Astrocyte (in vitro differentiated cells and primary cell): ENCODE measurements around the gene CLEC2D. TPM values are rescaled to one million over a fixed set of nuclear protein-coding genes. Genes with fewer than 3 reads are reported as not detected.
A peak's percentile ranks its signal among the peaks of the same experiment; 100 is the strongest.
"Not testable (repeated sequence)": the region's sequence is repeated elsewhere in the genome, so short reads cannot be mapped to it uniquely, and the experiment has no call there.

Experiments used
- DNase-seq: peaks from one replicate; pipeline ENCODE4 v3.0.0-alpha.2; 2010; ENCODE audit warnings: low read depth
- FAIRE-seq: peaks from 2 replicates; lab custom pipeline; 2011; peaks lifted over from hg19 to GRCh38; lab: Jason Lieb, UNC
- H2AFZ ChIP-seq: 2 replicates; pipeline ENCODE4 v1.6.0; 2012; ENCODE audit warnings: low read depth, low read length, inconsistent platforms
- H3K27ac ChIP-seq: 2 replicates; pipeline ENCODE4 v1.5.1; 2011; ENCODE audit warnings: low read depth, low read length, inconsistent platforms
- H3K27me3 ChIP-seq: 2 replicates; pipeline ENCODE4 v1.6.0; 2011; ENCODE audit warnings: low read length, inconsistent platforms; ENCODE audit not compliant: insufficient read depth
- H3K36me3 ChIP-seq: 2 replicates; pipeline ENCODE4 v1.5.1; 2011; ENCODE audit warnings: low read length, inconsistent platforms; ENCODE audit not compliant: insufficient read depth
- H3K4me1 ChIP-seq: 2 replicates; pipeline ENCODE4 v1.5.1; 2011; ENCODE audit warnings: low read length, inconsistent platforms; ENCODE audit not compliant: insufficient read depth
- H3K4me2 ChIP-seq: 2 replicates; pipeline ENCODE4 v1.6.0; 2012; ENCODE audit warnings: low read length, inconsistent platforms
- H3K4me3 ChIP-seq: 2 replicates; pipeline ENCODE4 v1.5.1; 2011; ENCODE audit warnings: low read depth, mild to moderate bottlenecking, low read length, inconsistent platforms; ENCODE audit not compliant: insufficient read depth
- H3K79me2 ChIP-seq: 2 replicates; pipeline ENCODE4 v1.6.0; 2012; ENCODE audit warnings: mild to moderate bottlenecking, low read length, inconsistent platforms; ENCODE audit not compliant: insufficient read depth
- H3K9ac ChIP-seq: 2 replicates; pipeline ENCODE4 v1.6.0; 2012; ENCODE audit warnings: mild to moderate bottlenecking, low read length, inconsistent platforms
- H3K9me3 ChIP-seq: 2 replicates; pipeline ENCODE4 v1.5.1; 2012; ENCODE audit warnings: low read depth, mild to moderate bottlenecking, low read length, inconsistent platforms; ENCODE audit not compliant: insufficient read depth
- H4K20me1 ChIP-seq: 2 replicates; pipeline ENCODE4 v1.6.0; 2012; ENCODE audit warnings: low read length, inconsistent platforms; ENCODE audit not compliant: insufficient read depth
- H3K27ac Mint-ChIP-seq: one replicate; pipeline ENCODE4 v1.8.0; 2021; ENCODE audit warnings: mild to moderate bottlenecking, mixed read lengths; ENCODE audit not compliant: unreplicated experiment
- H3K27me3 Mint-ChIP-seq: one replicate; pipeline ENCODE4 v1.8.0; 2021; ENCODE audit warnings: low read depth, mixed read lengths; ENCODE audit not compliant: unreplicated experiment
- H3K36me3 Mint-ChIP-seq: one replicate; pipeline ENCODE4 v1.8.0; 2021; ENCODE audit warnings: low read depth, mixed read lengths; ENCODE audit not compliant: unreplicated experiment
- H3K4me1 Mint-ChIP-seq: one replicate; pipeline ENCODE4 v1.8.0; 2021; ENCODE audit warnings: low read depth, mixed read lengths; ENCODE audit not compliant: unreplicated experiment
- H3K4me3 Mint-ChIP-seq: one replicate; pipeline ENCODE4 v1.8.0; 2021; ENCODE audit warnings: mild to moderate bottlenecking, moderate library complexity, mixed read lengths; ENCODE audit not compliant: unreplicated experiment
- H3K9me3 Mint-ChIP-seq: one replicate; pipeline ENCODE4 v1.8.0; 2021; ENCODE audit warnings: mild to moderate bottlenecking, mixed read lengths; ENCODE audit not compliant: unreplicated experiment
- CTCF ChIP-seq: IDR thresholded peaks from 2 replicates; pipeline ENCODE4 v1.5.1; 2011; ENCODE audit warnings: low read depth, mild to moderate bottlenecking, inconsistent platforms, low read length, moderate library complexity; ENCODE audit not compliant: insufficient read depth
- EZH2 ChIP-seq: IDR thresholded peaks from 2 replicates; pipeline ENCODE4 v1.6.1; 2012; ENCODE audit warnings: mild to moderate bottlenecking, low read length, inconsistent platforms; ENCODE audit not compliant: insufficient read depth
- total RNA-seq: library from RNA; stranded (reverse); gene quantifications from 2 replicates; pipeline ENCODE4 v1.2.1, GENCODE V29; 2021

CLEC2D gene
- total RNA-seq, 1 donor from 2014 or later, result 4.7 TPM

- peak overlapping the region; percentile 51 for H2AFZ ChIP-seq
- Mint-ChIP-seq H3K4me1 (peaks cover 14% of the 10 kb centered on the region), H3K9me3 (no peaks in the 10 kb centered on the region), H3K27ac (peak overlapping the region; percentile 43), H3K36me3 (peaks cover 4% of the 10 kb centered on the region), H3K4me3 (no peak overlapping the region), H3K27me3 (no peaks in the 10 kb centered on the region)
- H3K27ac ChIP-seq, result peak overlapping the region; percentile 38
- H3K36me3 ChIP-seq, result no peaks in the 10 kb centered on the region
- TF ChIP-seq EZH2 (no peak), CTCF (no peak)
- DNase-seq, result peak; percentile 92
- H4K20me1 ChIP-seq, result no peaks in the 10 kb centered on the region
- peak overlapping the region; percentile 48 for H3K9ac ChIP-seq
- peak overlapping the region; percentile 65 for H3K4me2 ChIP-seq
- no peaks in the 10 kb centered on the region for H3K27me3 ChIP-seq
- no peak overlapping the region for H3K4me3 ChIP-seq
- peaks cover 14% of the 10 kb centered on the region for H3K4me1 ChIP-seq
- no peaks in the 10 kb centered on the region for H3K9me3 ChIP-seq
- FAIRE-seq, result peak; percentile 96
- no peaks in the 10 kb centered on the region for H3K79me2 ChIP-seq
Measured at GRCh38 chr12:9673404-9674225, 4.1 kb downstream of the CLEC2D start.

DNA sequence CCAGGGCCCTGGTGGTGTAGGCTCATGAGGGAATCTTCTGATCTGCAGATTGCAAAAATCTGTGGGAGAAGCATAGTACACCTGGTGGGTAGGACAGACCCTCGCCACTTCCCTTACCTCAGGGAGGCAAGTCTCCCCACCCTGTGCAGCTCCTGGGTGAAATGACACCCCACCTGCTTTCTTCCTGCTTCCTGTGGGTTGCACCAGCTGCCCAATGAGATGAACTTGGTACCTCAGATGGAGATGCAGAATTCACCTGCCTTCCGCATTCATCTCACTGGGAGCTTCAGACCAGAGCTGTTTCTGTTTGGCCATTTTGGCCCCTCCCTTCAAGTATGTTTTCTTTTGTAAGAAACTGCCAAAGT, 4.7 kb downstream of the CLEC2D start:
- no peak for DNase-seq
- no peaks in the 10 kb centered on the region for H3K27me3 ChIP-seq
- no peaks in the 10 kb centered on the region for H3K9me3 Mint-ChIP-seq
- TF ChIP-seq CTCF (no peak), EZH2 (no peak)
- peaks cover 14% of the 10 kb centered on the region for H3K4me1 ChIP-seq
- H3K27ac ChIP-seq, result no peak overlapping the region
- H3K9me3 ChIP-seq, result no peaks in the 10 kb centered on the region
- no peaks in the 10 kb centered on the region for H4K20me1 ChIP-seq
- no peaks in the 10 kb centered on the region for H3K36me3 ChIP-seq
- H2AFZ ChIP-seq, result no peak overlapping the region
- H3K79me2 ChIP-seq, result no peaks in the 10 kb centered on the region
- H3K4me2 ChIP-seq, result peak overlapping the region; percentile 65
- H3K27ac Mint-ChIP-seq, result no peak overlapping the region
- FAIRE-seq, result no peak
- H3K4me3 Mint-ChIP-seq, result no peak overlapping the region
- peaks cover 13% of the 10 kb centered on the region for H3K4me1 Mint-ChIP-seq
- H3K27me3 Mint-ChIP-seq, result no peaks in the 10 kb centered on the region
- H3K9ac ChIP-seq, result no peak overlapping the region
- peaks cover 4% of the 10 kb centered on the region for H3K36me3 Mint-ChIP-seq
- H3K4me3 ChIP-seq, result no peak overlapping the region

- peaks cover 10% of the 10 kb centered on the region for H3K36me3 Mint-ChIP-seq
- not testable (repeated sequence) for H3K4me1 Mint-ChIP-seq
Measured at GRCh38 chr12:9682508-9682907, 13.0 kb downstream of the CLEC2D start.

DNA sequence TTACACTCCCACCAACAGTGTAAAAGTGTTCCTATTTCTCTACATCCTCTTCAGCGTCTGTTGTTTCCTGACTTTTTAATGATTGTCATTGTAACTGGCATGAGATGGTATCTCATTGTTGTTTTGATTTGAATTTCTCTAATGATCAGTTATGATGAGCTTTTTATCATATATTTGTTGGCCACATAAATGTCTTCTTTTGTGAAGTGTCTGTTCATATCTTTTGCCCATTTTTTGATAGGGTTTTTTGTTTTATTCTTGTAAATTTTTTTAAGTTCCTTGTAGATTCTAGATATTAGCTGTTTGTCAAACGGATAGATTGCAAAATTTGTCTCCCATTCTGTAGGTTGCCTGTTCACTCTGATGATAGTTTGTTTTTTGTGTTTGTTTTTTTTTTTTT, 13.4 kb downstream of the CLEC2D start:
- H2AFZ ChIP-seq, FAIRE-seq, H3K36me3 ChIP-seq, H3K27ac Mint-ChIP-seq, H3K4me2 ChIP-seq, DNase-seq, H4K20me1 ChIP-seq, H3K27me3 ChIP-seq, H3K27me3 Mint-ChIP-seq, H3K79me2 ChIP-seq, H3K4me1 ChIP-seq, H3K27ac ChIP-seq, H3K4me3 ChIP-seq, H3K4me3 Mint-ChIP-seq, H3K9me3 Mint-ChIP-seq, H3K4me1 Mint-ChIP-seq, H3K9me3 ChIP-seq, H3K9ac ChIP-seq: not testable (repeated sequence)
- H3K36me3 Mint-ChIP-seq, result peaks cover 10% of the 10 kb centered on the region

More at GRCh38 chr12:9682508-9682907, 13.0 kb downstream of the CLEC2D start:
- H4K20me1 ChIP-seq, H3K4me3 Mint-ChIP-seq, H3K9me3 Mint-ChIP-seq, H3K27ac ChIP-seq, H3K4me3 ChIP-seq, DNase-seq, H3K27me3 ChIP-seq, H3K36me3 ChIP-seq, H3K4me2 ChIP-seq, H3K9me3 ChIP-seq, FAIRE-seq, H3K27ac Mint-ChIP-seq, H3K4me1 ChIP-seq, H3K79me2 ChIP-seq, H3K9ac ChIP-seq, H3K27me3 Mint-ChIP-seq, H2AFZ ChIP-seq: not testable (repeated sequence)

- not testable (repeated sequence) for H4K20me1 ChIP-seq, H3K4me1 ChIP-seq, H3K27ac Mint-ChIP-seq, H3K27ac ChIP-seq, H3K9me3 Mint-ChIP-seq, FAIRE-seq, H3K27me3 Mint-ChIP-seq, H3K9ac ChIP-seq, H2AFZ ChIP-seq, H3K4me3 ChIP-seq, H3K27me3 ChIP-seq, H3K4me1 Mint-ChIP-seq, H3K9me3 ChIP-seq, H3K79me2 ChIP-seq, H3K4me3 Mint-ChIP-seq, H3K36me3 ChIP-seq, DNase-seq, H3K4me2 ChIP-seq
- H3K36me3 Mint-ChIP-seq, result peaks cover 13% of the 10 kb centered on the region
Measured at GRCh38 chr12:9685366-9685765, 15.9 kb downstream of the CLEC2D start.
